ENCODE data around the gene SYCP2.
A peak's percentile ranks its signal among the peaks of the same experiment; 100 is the strongest.
"Not testable (repeated sequence)": the region's sequence is repeated elsewhere in the genome, so short reads cannot be mapped to it uniquely, and the experiment has no call there.

The SYCP2 gene

GRCh38 chr20:59933296-59933848 lies at the start of gene SYCP2:
Gene SYCP2 (minus strand): TSS chr20:59933637. CDS start chr20:59922413, 11,224 bp downstream.
- Histone ChIP-seq H3K36me3 (ENCODE audit: insufficient read depth, low read depth, low read length) (no peaks in the 10 kb centered on the region), H3K27ac (ENCODE audit: low read length) (no peak within 1 kb of the TSS), H3K9me3 (ENCODE audit: insufficient read depth, low read depth, low read length) (no peaks in the 10 kb centered on the region), H3K9ac (ENCODE audit: low read depth, low read length) (no peak within 1 kb of the TSS), H3K4me1 (ENCODE audit: insufficient read depth, low read length) (no peaks in the 10 kb centered on the region), H3K27me3 (ENCODE audit: insufficient read depth, low read length) (peaks cover 41% of the 10 kb centered on the region), H3K4me3 (ENCODE audit: low read length) (peak within 1 kb of the TSS; percentile 54)

DNA sequence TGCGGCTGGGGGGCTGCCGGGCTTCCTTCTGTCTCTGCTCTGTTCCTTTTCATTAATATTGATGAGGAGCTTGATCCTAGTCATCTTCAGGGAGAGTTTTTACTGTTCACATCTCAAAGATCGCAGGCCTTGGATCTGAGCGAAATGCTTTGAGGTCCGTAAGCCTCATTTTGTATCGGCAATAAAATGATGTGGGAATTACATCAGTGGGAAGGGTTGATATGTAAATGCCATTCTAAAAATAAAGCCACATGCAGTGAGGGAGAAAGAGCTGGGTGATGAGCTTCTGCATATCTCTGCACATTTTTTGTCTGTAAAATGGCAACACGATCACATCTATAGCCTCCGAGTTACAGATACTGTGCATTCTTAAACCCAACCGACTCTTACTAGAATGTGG lies 49.6 kb upstream of the SYCP2 start:
- Histone ChIP-seq H3K36me3 (ENCODE audit: insufficient read depth, low read depth, low read length) (no peaks in the 10 kb centered on the region), H3K9me3 (ENCODE audit: insufficient read depth, low read depth, low read length) (no peaks in the 10 kb centered on the region), H3K4me3 (ENCODE audit: low read length) (no peak overlapping the region), H3K27ac (ENCODE audit: low read length) (no peak overlapping the region), H3K27me3 (ENCODE audit: insufficient read depth, low read length) (no peaks in the 10 kb centered on the region), H3K9ac (ENCODE audit: low read depth, low read length) (no peak overlapping the region), H3K4me1 (ENCODE audit: insufficient read depth, low read length) (peaks cover 4% of the 10 kb centered on the region; the same call in 1 of the 2 replicates)

DNA sequence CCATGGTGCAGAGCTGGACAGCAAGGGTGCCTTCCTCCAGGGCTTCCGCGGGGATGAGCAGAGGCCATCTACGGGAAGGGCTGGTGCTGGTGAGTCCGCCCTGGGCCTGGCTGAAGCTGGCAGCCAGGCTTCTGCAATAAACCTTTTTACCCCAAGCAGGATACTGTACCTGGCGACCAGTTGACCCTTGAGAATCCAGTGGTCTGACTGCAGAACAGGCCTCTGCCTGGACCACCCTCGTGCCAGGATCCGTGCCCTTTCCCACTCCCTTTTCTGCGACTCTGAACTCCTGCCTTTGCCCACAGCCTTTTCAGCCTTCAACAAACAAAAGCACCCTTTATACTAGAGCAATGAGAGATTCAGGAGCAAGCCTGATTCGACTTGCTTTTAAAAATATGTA lies 43.6 kb upstream of the SYCP2 start:
- Histone ChIP-seq H3K4me1 (ENCODE audit: insufficient read depth, low read length) (no peaks in the 10 kb centered on the region), H3K27me3 (ENCODE audit: insufficient read depth, low read length) (no peaks in the 10 kb centered on the region), H3K27ac (ENCODE audit: low read length) (no peak overlapping the region), H3K9ac (ENCODE audit: low read depth, low read length) (no peak overlapping the region), H3K4me3 (ENCODE audit: low read length) (no peak overlapping the region), H3K36me3 (ENCODE audit: insufficient read depth, low read depth, low read length) (no peaks in the 10 kb centered on the region), H3K9me3 (ENCODE audit: insufficient read depth, low read depth, low read length) (no peaks in the 10 kb centered on the region)

- Histone ChIP-seq H3K9ac (ENCODE audit: low read depth, low read length) (no peak overlapping the region), H3K36me3 (ENCODE audit: insufficient read depth, low read depth, low read length) (no peaks in the 10 kb centered on the region), H3K4me3 (ENCODE audit: low read length) (no peak overlapping the region), H3K27ac (ENCODE audit: low read length) (no peak overlapping the region), H3K27me3 (ENCODE audit: insufficient read depth, low read length) (no peaks in the 10 kb centered on the region), H3K9me3 (ENCODE audit: insufficient read depth, low read depth, low read length) (no peaks in the 10 kb centered on the region), H3K4me1 (ENCODE audit: insufficient read depth, low read length) (no peaks in the 10 kb centered on the region)
Measured at GRCh38 chr20:59976156-59976782, 42.8 kb upstream of the SYCP2 start.

DNA sequence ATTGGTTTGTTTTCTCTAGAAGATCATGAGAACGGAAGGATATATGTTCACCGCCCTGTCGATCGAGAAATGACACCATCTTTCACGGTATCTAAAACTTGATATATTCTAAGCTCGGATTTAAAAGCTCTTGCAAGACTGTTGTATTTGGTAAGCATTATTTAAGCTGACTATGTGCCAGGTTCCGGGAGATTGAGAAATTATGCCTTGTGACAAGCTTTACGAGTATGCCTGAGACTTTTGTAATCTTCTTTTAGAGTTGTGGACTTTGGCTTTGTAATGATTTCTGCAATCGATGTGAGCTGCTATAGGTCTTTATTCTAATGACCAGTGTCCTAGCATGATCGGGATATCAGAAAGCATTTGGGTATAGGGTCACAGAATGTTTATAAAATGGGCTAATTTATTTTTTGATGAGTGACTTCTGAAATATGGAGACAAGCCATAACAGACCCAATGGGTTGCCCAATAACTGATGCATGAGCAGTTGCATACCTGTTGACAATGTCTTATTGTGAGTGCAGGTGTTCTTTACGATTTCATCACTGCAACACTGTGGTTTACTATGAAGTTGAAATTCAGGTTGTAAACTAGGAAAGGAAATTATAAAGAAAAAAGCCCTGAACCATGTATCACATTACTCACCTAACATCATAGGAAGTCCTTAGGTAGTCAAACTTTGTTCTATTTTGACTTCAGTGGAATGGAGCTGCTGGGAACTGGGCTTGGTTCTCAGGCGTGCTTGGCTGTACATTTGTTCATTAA lies 38.8 kb upstream of the SYCP2 start:
- H3K9me3 ChIP-seq (ENCODE audit: insufficient read depth, low read depth, low read length): no peaks in the 10 kb centered on the region
- H3K27me3 ChIP-seq (ENCODE audit: insufficient read depth, low read length): no peaks in the 10 kb centered on the region
- H3K36me3 ChIP-seq (ENCODE audit: insufficient read depth, low read depth, low read length): no peaks in the 10 kb centered on the region
- no peak overlapping the region for H3K27ac ChIP-seq (ENCODE audit: low read length)
- no peaks in the 10 kb centered on the region for H3K4me1 ChIP-seq (ENCODE audit: insufficient read depth, low read length)
- no peak overlapping the region for H3K9ac ChIP-seq (ENCODE audit: low read depth, low read length)
- H3K4me3 ChIP-seq (ENCODE audit: low read length): no peak overlapping the region

DNA sequence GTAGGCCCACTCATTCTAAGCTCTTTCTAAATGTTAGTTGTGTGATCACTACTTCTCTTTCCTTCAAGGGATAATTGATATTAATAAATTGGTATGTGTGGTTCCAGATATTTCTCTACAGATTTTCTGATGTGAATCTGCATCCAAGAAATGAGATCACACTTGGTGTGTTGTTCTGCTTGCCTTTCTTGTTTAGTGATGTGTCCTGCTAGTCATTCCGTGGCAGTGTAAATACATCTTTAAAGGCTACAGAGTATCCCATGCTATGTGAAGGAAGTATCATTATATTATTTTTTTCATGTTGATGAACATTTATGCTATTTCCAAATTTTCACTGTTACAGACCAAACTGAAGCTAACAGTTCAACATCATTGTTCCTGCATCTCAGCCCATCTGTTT lies 38.0 kb upstream of the SYCP2 start:
- H3K27me3 ChIP-seq (ENCODE audit: insufficient read depth, low read length): no peaks in the 10 kb centered on the region
- H3K9me3 ChIP-seq (ENCODE audit: insufficient read depth, low read depth, low read length): no peaks in the 10 kb centered on the region
- H3K9ac ChIP-seq (ENCODE audit: low read depth, low read length): no peak overlapping the region

DNA sequence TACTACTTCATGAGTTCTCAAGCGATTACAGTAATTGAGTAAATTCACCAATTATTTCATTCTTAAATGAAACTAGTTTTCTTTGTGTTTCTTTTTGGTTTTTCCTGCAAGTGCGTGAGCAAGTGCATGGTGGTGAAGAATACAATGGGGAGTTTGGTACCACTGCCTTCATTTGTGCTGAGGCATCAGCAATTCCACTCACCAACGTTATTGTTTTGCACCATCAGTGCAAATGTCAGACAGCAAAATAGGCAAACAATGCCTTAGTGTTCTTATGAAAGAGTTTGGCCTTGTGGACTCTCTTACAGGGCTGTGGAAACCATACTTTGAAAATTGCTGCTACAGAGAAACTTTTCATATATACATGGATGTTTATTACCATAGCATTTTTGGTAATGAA lies 33.0 kb upstream of the SYCP2 start:
- Histone ChIP-seq H3K4me3 (ENCODE audit: low read length) (no peak overlapping the region), H3K36me3 (ENCODE audit: insufficient read depth, low read depth, low read length) (no peaks in the 10 kb centered on the region), H3K27me3 (ENCODE audit: insufficient read depth, low read length) (no peaks in the 10 kb centered on the region), H3K27ac (ENCODE audit: low read length) (no peak overlapping the region), H3K9ac (ENCODE audit: low read depth, low read length) (no peak overlapping the region), H3K4me1 (ENCODE audit: insufficient read depth, low read length) (no peaks in the 10 kb centered on the region), H3K9me3 (ENCODE audit: insufficient read depth, low read depth, low read length) (no peaks in the 10 kb centered on the region)

More for the DNA sequence above, 38.0 kb upstream of the SYCP2 start:
- H3K4me1 ChIP-seq (ENCODE audit: insufficient read depth, low read length): no peaks in the 10 kb centered on the region
- H3K27ac ChIP-seq (ENCODE audit: low read length): no peak overlapping the region
- H3K36me3 ChIP-seq (ENCODE audit: insufficient read depth, low read depth, low read length): no peaks in the 10 kb centered on the region
- H3K4me3 ChIP-seq (ENCODE audit: low read length): no peak overlapping the region

DNA sequence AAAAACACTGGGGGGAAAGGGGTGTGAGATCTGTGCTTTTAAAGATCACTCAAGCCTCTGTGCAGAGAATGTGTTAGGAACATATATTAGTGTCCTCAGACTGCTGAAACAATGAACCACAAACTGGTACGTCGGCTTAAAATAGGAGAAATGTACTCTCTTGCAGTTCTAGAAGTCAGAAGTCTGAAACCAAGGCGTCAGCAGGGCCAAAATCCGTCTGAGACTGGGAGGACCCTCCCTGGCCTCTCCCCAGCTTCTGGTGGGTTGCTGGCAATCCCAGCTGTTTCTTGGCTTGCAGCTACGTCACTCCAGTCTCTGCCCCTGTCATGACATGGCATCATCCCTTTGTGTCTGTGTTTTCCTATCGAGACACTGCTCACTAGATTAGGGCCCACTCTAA lies 28.7 kb upstream of the SYCP2 start:
- Histone ChIP-seq H3K4me1 (ENCODE audit: insufficient read depth, low read length) (no peaks in the 10 kb centered on the region), H3K9me3 (ENCODE audit: insufficient read depth, low read depth, low read length) (no peaks in the 10 kb centered on the region), H3K36me3 (ENCODE audit: insufficient read depth, low read depth, low read length) (no peaks in the 10 kb centered on the region), H3K27me3 (ENCODE audit: insufficient read depth, low read length) (no peaks in the 10 kb centered on the region), H3K4me3 (ENCODE audit: low read length) (no peak overlapping the region), H3K27ac (ENCODE audit: low read length) (no peak overlapping the region), H3K9ac (ENCODE audit: low read depth, low read length) (no peak overlapping the region)

DNA sequence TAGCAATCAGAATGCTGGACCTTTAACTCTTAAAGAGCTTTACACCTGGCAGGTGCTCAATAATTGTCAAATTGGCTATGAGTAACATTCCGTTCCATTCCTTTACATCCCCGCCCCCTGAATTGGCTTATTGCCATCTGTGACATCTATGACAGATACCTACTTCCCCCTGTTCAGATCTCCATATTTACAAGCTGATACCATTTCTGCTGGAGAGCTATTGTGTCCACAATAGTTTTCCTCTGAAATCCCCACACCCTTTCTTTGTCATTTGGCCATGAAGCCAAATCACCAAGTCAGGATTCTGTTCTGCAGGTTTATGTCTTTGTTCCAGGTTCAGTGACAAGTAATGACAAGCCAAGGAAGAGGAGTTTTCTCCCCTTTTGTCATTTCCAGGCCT lies 28.0 kb upstream of the SYCP2 start:
- H3K9ac ChIP-seq (ENCODE audit: low read depth, low read length): no peak overlapping the region

DNA sequence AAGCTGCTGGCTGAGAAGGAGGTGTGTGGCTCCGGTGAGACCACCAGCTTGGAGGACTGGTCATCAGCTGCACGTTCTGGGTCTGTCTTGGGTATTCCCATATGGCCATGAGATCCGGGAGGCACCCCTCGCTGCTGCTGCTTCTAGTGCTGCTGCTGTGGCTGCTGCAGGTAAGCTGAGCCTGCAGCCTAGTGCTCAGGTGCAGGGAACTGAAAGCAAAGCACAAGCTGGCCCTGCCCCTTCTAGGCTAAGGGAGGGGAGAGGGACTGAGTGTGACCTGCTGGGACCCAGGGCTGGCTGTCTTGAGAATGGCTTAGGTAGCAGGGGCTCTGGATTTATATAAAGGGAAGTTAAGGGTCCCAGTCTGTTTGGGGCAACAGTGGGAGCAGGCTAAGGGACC lies 25.2 kb upstream of the SYCP2 start:
- Histone ChIP-seq H3K9ac (ENCODE audit: low read depth, low read length) (no peak overlapping the region), H3K4me1 (ENCODE audit: insufficient read depth, low read length) (no peaks in the 10 kb centered on the region), H3K36me3 (ENCODE audit: insufficient read depth, low read depth, low read length) (no peaks in the 10 kb centered on the region), H3K27me3 (ENCODE audit: insufficient read depth, low read length) (no peaks in the 10 kb centered on the region), H3K27ac (ENCODE audit: low read length) (no peak overlapping the region), H3K9me3 (ENCODE audit: insufficient read depth, low read depth, low read length) (no peaks in the 10 kb centered on the region), H3K4me3 (ENCODE audit: low read length) (no peak overlapping the region)

More for the DNA sequence above, 28.0 kb upstream of the SYCP2 start:
- no peaks in the 10 kb centered on the region for H3K4me1 ChIP-seq (ENCODE audit: insufficient read depth, low read length)
- H3K27ac ChIP-seq (ENCODE audit: low read length): no peak overlapping the region
- H3K9me3 ChIP-seq (ENCODE audit: insufficient read depth, low read depth, low read length): no peaks in the 10 kb centered on the region
- no peak overlapping the region for H3K4me3 ChIP-seq (ENCODE audit: low read length)
- H3K36me3 ChIP-seq (ENCODE audit: insufficient read depth, low read depth, low read length): no peaks in the 10 kb centered on the region
- no peaks in the 10 kb centered on the region for H3K27me3 ChIP-seq (ENCODE audit: insufficient read depth, low read length)

DNA sequence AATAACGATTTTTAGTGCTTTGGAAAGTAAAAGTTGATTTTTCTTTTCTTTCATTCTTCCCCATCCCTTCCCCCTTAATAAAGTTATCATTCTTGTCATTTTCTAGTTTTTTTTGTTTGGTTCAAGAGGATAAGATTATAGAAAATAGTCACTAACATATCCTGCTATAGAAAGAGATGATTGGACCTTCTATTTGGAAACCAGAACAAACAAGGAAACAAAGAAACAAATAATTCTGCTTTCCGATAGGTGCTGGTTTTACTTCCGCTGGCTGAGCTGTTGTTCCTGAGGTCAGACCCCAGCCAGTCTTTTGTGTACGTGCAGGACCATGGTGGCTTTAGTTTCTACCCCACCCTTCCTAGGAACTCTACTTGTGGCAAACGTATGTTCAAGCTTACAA lies 24.7 kb upstream of the SYCP2 start, which contains the start of gene CDH26:
TSS of gene CDH26 (plus strand) at position 301 of the 400 bp plus-strand sequence. CDS start 304 bp downstream, outside the sequence.
- Histone ChIP-seq H3K4me3 (ENCODE audit: low read length) (no peak within 1 kb of the TSS), H3K9ac (ENCODE audit: low read depth, low read length) (no peak within 1 kb of the TSS), H3K27ac (ENCODE audit: low read length) (no peak within 1 kb of the TSS), H3K4me1 (ENCODE audit: insufficient read depth, low read length) (no peaks in the 10 kb centered on the region), H3K9me3 (ENCODE audit: insufficient read depth, low read depth, low read length) (no peaks in the 10 kb centered on the region), H3K27me3 (ENCODE audit: insufficient read depth, low read length) (no peaks in the 10 kb centered on the region), H3K36me3 (ENCODE audit: insufficient read depth, low read depth, low read length) (no peaks in the 10 kb centered on the region)

- not testable (repeated sequence) for H3K27ac ChIP-seq (ENCODE audit: low read length); H3K36me3 ChIP-seq (ENCODE audit: insufficient read depth, low read depth, low read length); H3K4me3 ChIP-seq (ENCODE audit: low read length); H3K4me1 ChIP-seq (ENCODE audit: insufficient read depth, low read length); H3K9me3 ChIP-seq (ENCODE audit: insufficient read depth, low read depth, low read length); H3K9ac ChIP-seq (ENCODE audit: low read depth, low read length); H3K27me3 ChIP-seq (ENCODE audit: insufficient read depth, low read length)
Measured at GRCh38 chr20:59957568-59957967, 24.1 kb upstream of the SYCP2 start.

Data from iPS-20b (cell line).